ENCODE results near the gene ADAMTS20. TPM values are rescaled to one million over a fixed set of nuclear protein-coding genes. Genes with fewer than 3 reads are reported as not detected.

Gene ADAMTS20
- total RNA-seq, 1 experiment from 2014 or later = not detected

DNA sequence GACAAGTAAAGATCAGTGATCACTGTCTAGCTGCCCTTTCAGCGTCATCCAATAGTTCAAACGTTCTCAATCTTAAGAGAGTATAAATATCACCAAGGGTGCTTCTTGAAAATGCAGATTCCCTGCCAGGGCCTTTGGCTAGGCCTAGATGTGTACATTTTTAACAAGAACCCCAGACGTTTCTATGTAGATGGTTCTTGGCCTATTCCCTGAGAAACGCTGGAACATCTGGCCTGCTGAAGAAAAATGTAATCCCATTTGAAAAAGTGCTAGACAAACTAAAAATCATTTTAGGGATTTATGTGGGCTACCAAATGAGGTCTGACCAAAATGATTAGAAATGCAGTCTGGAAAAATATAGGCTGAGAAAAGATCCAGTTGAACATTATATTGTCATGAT lies 231.7 kb downstream of the ADAMTS20 start:
- no peak overlapping the region for H3K4me3 Mint-ChIP-seq (ENCODE audit: unreplicated experiment)
- TF ChIP-seq, protein P1, sequence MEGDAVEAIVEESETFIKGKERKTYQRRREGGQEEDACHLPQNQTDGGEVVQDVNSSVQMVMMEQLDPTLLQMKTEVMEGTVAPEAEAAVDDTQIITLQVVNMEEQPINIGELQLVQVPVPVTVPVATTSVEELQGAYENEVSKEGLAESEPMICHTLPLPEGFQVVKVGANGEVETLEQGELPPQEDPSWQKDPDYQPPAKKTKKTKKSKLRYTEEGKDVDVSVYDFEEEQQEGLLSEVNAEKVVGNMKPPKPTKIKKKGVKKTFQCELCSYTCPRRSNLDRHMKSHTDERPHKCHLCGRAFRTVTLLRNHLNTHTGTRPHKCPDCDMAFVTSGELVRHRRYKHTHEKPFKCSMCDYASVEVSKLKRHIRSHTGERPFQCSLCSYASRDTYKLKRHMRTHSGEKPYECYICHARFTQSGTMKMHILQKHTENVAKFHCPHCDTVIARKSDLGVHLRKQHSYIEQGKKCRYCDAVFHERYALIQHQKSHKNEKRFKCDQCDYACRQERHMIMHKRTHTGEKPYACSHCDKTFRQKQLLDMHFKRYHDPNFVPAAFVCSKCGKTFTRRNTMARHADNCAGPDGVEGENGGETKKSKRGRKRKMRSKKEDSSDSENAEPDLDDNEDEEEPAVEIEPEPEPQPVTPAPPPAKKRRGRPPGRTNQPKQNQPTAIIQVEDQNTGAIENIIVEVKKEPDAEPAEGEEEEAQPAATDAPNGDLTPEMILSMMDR (IDR thresholded peaks at IDR 0.05; ENCODE audit: unreplicated experiment) = no peak
- CTCF ChIA-PET = no interaction called here
- H3K27me3 Mint-ChIP-seq (ENCODE audit: insufficient read depth, unreplicated experiment) = no peaks in the 10 kb centered on the region
- no peaks in the 10 kb centered on the region for H3K4me1 Mint-ChIP-seq (ENCODE audit: insufficient read depth, unreplicated experiment)
- H3K36me3 Mint-ChIP-seq (ENCODE audit: insufficient read depth, unreplicated experiment) = no peaks in the 10 kb centered on the region
- BruUV-seq (replicated peaks) = no TSS peak
- DNase-seq (ENCODE audit: unreplicated experiment) = no peak
- intact Hi-C loops (cut with micrococcal nuclease) = no loop called here
- POLR2A ChIA-PET = interaction anchor here (1.0 kb wide), 1 partner anchor 8 kb away, joined by 4 read pairs; no protein-coding TSS in a partner anchor
- no peak overlapping the region for H3K27ac Mint-ChIP-seq (ENCODE audit: low read depth, unreplicated experiment)
- no peaks in the 10 kb centered on the region for H3K9me3 Mint-ChIP-seq (ENCODE audit: unreplicated experiment)

DNA sequence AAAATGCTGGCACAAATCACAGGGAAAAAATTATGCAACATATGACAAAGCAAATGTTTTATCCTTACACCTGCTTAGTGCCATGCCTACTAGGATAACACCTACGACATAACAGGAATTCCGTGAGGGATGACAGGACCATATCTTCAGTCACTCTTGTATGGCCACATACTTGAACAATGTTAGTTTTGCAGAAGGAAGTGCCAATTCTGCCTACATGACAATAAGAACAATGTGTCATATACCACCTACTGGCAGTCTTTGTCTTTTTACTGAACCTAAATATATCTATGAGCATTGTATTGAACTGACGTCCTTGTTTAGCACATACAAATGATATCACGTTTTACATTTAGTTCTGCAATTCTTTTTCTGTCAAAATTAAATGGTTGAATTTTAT lies 234.0 kb downstream of the ADAMTS20 start:
- Mint-ChIP-seq H3K9me3 (ENCODE audit: unreplicated experiment) (no peaks in the 10 kb centered on the region), H3K27me3 (ENCODE audit: insufficient read depth, unreplicated experiment) (no peaks in the 10 kb centered on the region), H3K36me3 (ENCODE audit: insufficient read depth, unreplicated experiment) (no peaks in the 10 kb centered on the region), H3K4me3 (ENCODE audit: unreplicated experiment) (no peak overlapping the region), H3K4me1 (ENCODE audit: insufficient read depth, unreplicated experiment) (no peaks in the 10 kb centered on the region), H3K27ac (ENCODE audit: low read depth, unreplicated experiment) (no peak overlapping the region)
- TF ChIP-seq, protein P1 (IDR thresholded peaks at IDR 0.05; ENCODE audit: unreplicated experiment) = no peak
- ChIA-PET POLR2A (no interaction called here), CTCF (no interaction called here)
- intact Hi-C loops (cut with micrococcal nuclease) = no loop called here
- BruUV-seq (replicated peaks) = no TSS peak
- peak; percentile 44 for DNase-seq (ENCODE audit: unreplicated experiment)

DNA sequence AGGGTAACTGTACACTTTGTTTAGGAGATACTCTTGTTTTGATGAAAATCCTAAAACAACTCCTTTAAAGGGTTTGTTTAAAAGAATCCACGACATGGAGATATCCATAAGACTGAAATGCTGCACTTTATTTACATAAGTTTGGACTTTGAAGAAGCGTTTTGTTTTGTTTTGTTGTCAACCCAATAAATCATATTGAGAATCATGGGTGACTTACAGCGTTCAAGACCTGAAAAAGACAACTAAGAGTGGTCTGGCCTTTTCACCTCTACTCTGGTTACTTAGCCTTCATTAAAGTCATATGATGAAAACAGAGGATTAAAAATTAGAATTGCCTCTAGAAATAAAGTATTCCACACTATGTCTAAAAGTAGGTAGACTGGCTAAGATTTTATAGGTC lies 234.8 kb downstream of the ADAMTS20 start:
- Mint-ChIP-seq H3K4me3 (ENCODE audit: unreplicated experiment) (no peak overlapping the region), H3K27ac (ENCODE audit: low read depth, unreplicated experiment) (no peak overlapping the region), H3K36me3 (ENCODE audit: insufficient read depth, unreplicated experiment) (no peaks in the 10 kb centered on the region), H3K4me1 (ENCODE audit: insufficient read depth, unreplicated experiment) (no peaks in the 10 kb centered on the region), H3K27me3 (ENCODE audit: insufficient read depth, unreplicated experiment) (no peaks in the 10 kb centered on the region), H3K9me3 (ENCODE audit: unreplicated experiment) (no peaks in the 10 kb centered on the region)
- no peak for DNase-seq (ENCODE audit: unreplicated experiment)
- TF ChIP-seq, protein P1 (IDR thresholded peaks at IDR 0.05; ENCODE audit: unreplicated experiment) = no peak
- intact Hi-C loops (cut with micrococcal nuclease) = no loop called here
- POLR2A ChIA-PET = no interaction called here
- CTCF ChIA-PET = interaction anchor here (0.7 kb wide), 1 partner anchor 946 kb away, joined by 3 read pairs; no protein-coding TSS in a partner anchor
- BruUV-seq (replicated peaks) = no TSS peak

DNA sequence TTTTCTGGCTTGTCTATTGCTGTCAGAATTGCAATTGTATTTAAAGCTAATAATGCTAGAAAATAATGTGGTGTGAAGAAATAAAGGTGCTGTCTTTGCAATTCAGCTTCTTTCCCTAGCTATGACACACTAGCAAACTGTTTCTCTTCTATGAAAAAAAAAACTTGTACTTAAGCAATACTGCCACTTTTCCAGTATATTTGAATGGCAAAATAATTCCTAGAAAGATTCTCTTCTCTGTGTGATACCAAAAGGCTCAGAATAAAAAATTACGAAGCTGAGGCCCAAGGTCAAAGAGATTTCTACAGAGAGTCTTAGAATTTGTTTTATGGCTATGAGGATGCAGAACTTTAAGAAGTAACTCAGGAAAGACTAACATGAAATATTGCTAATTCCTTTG lies 235.5 kb downstream of the ADAMTS20 start:
- H3K27ac Mint-ChIP-seq (ENCODE audit: low read depth, unreplicated experiment) = no peak overlapping the region
- DNase-seq (ENCODE audit: unreplicated experiment) = no peak
- H3K4me1 Mint-ChIP-seq (ENCODE audit: insufficient read depth, unreplicated experiment) = no peaks in the 10 kb centered on the region
- no peak overlapping the region for H3K4me3 Mint-ChIP-seq (ENCODE audit: unreplicated experiment)
- intact Hi-C loops (cut with micrococcal nuclease) = no loop called here
- no peaks in the 10 kb centered on the region for H3K9me3 Mint-ChIP-seq (ENCODE audit: unreplicated experiment)
- H3K27me3 Mint-ChIP-seq (ENCODE audit: insufficient read depth, unreplicated experiment) = no peaks in the 10 kb centered on the region
- CTCF ChIA-PET = interaction anchor here (0.7 kb wide), 1 partner anchor 945 kb away, joined by 3 read pairs; no protein-coding TSS in a partner anchor
- TF ChIP-seq, protein P1 (IDR thresholded peaks at IDR 0.05; ENCODE audit: unreplicated experiment) = no peak
- no peaks in the 10 kb centered on the region for H3K36me3 Mint-ChIP-seq (ENCODE audit: insufficient read depth, unreplicated experiment)
- POLR2A ChIA-PET = no interaction called here
- BruUV-seq (replicated peaks) = no TSS peak

All from MCF 10A (cell line).